Neural progenitor cell (in vitro differentiated cells): ENCODE results near the gene HCN1. TPM values are rescaled to one million over a fixed set of nuclear protein-coding genes. Genes with fewer than 3 reads are reported as not detected.

Experiments
- DNase-seq: peaks from one replicate; pipeline ENCODE4 v3.0.0-alpha.2; 2016; ENCODE audit warnings: low spot score
- H2AFZ ChIP-seq: fragments of 200-600 bp; sonication (generic); replicated peaks from 2 replicates; pipeline ENCODE4 v1.6.1; 2016; ENCODE audit warnings: antibody characterized with exemption
- H3F3A ChIP-seq: fragments of 200-600 bp; sonication (generic); 2 replicates; pipeline ENCODE4 v1.6.1; 2016; ENCODE audit warnings: antibody characterized with exemption, low read depth
- H3K27ac ChIP-seq: fragments of 200-600 bp; sonication (generic); 2 replicates; pipeline ENCODE4 v1.5.1; 2016; ENCODE audit warnings: mild to moderate bottlenecking
- H3K27me3 ChIP-seq: fragments of 200-600 bp; sonication (generic); 2 replicates; pipeline ENCODE4 v1.6.1; 2016; ENCODE audit warnings: mild to moderate bottlenecking, moderate library complexity
- H3K36me3 ChIP-seq: fragments of 200-600 bp; sonication (generic); 2 replicates; pipeline ENCODE4 v1.5.1; 2016
- H3K4me1 ChIP-seq: fragments of 200-600 bp; sonication (generic); 2 replicates; pipeline ENCODE4 v1.6.1; 2016; ENCODE audit warnings: mixed run types
- H3K4me2 ChIP-seq: fragments of 200-600 bp; sonication (generic); 2 replicates; pipeline ENCODE4 v1.6.1; 2016
- H3K4me3 ChIP-seq: fragments of 200-600 bp; sonication (generic); 2 replicates; pipeline ENCODE4 v1.5.1; 2016
- H3K79me2 ChIP-seq: fragments of 200-600 bp; sonication (generic); 2 replicates; pipeline ENCODE4 v1.6.1; 2016; ENCODE audit warnings: low read depth
- H3K9ac ChIP-seq: fragments of 200-600 bp; sonication (generic); 2 replicates; pipeline ENCODE4 v1.6.1; 2016
- H3K9me3 ChIP-seq: fragments of 200-600 bp; sonication (generic); 2 replicates; pipeline ENCODE4 v1.5.1; 2016; ENCODE audit warnings: low read depth
- H4K20me1 ChIP-seq: fragments of 200-600 bp; sonication (generic); 2 replicates; pipeline ENCODE4 v1.6.1; 2016; ENCODE audit warnings: low read depth
- H3K27ac Mint-ChIP-seq: 3 replicates; pipeline ENCODE4 v1.8.0; 2021; ENCODE audit warnings: mixed read lengths
- H3K27me3 Mint-ChIP-seq: 2 replicates; pipeline ENCODE4 v1.8.0; 2022; ENCODE audit warnings: low read depth, mild to moderate bottlenecking, inconsistent platforms, moderate library complexity, mixed read lengths; ENCODE audit not compliant: insufficient read depth
- H3K36me3 Mint-ChIP-seq: 3 replicates; pipeline ENCODE4 v1.8.0; 2021; ENCODE audit warnings: mixed read lengths
- H3K4me1 Mint-ChIP-seq: 3 replicates; pipeline ENCODE4 v1.8.0; 2021; ENCODE audit warnings: mixed read lengths
- H3K4me3 Mint-ChIP-seq: 3 replicates; pipeline ENCODE4 v1.8.0; 2021; ENCODE audit warnings: mild to moderate bottlenecking, moderate library complexity, mixed read lengths
- H3K9me3 Mint-ChIP-seq: 3 replicates; pipeline ENCODE4 v1.8.0; 2020; ENCODE audit warnings: mixed read lengths
- EZH2 ChIP-seq: fragments of 200-600 bp; sonication (generic); IDR thresholded peaks from 2 replicates; pipeline ENCODE4 v1.6.1; 2017; ENCODE audit warnings: antibody characterized with exemption, mild to moderate bottlenecking, moderate library complexity
- EZH2phosphoT487 ChIP-seq: fragments of 200-600 bp; sonication (generic); IDR thresholded peaks from 2 replicates; pipeline ENCODE4 v1.6.1; 2017; ENCODE audit warnings: antibody characterized with exemption
- total RNA-seq: library from RNA; depleted of rRNA; stranded (reverse); fragments of >200 nt; gene quantifications from 2 replicates; pipeline ENCODE4 v1.2.3, GENCODE V29; 2015; ENCODE audit warnings: low replicate concordance
- TF ChIP-seq, protein P1 (sequence below): fragments of 200-600 bp; sonication (generic); IDR thresholded peaks from 2 replicates; pipeline ENCODE4 v1.5.1; 2017; ENCODE audit warnings: antibody characterized with exemption, mild to moderate bottlenecking

Gene HCN1
- total RNA-seq, 1 donor from 2014 or later: not detected

DNA sequence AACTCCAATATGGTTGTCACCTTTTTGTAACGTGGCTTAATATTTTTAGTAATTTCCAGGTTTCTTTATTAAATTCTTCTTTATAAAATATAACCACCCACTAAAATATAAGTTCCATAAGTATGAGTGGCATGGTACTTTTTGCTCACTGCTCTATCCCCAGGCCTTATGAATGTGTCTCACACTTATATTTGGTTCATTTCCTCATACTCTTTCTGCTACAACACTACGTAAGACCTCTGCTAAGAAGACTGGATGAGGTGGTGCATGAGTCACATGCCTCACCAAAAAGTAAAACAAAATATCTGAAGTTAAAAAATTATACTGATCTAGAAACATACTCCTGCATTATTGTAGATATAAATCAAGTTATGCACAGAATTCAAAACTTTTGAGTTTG, 400.9 kb downstream of the HCN1 start:
- Histone ChIP-seq H3K27ac (no peak overlapping the region), H3K27me3 (no peaks in the 10 kb centered on the region), H3K4me2 (no peak overlapping the region), H3K79me2 (no peaks in the 10 kb centered on the region), H2AFZ (no peak overlapping the region), H3K9ac (no peak overlapping the region), H4K20me1 (no peaks in the 10 kb centered on the region), H3K36me3 (no peaks in the 10 kb centered on the region), H3F3A (no peaks in the 10 kb centered on the region), H3K4me1 (no peaks in the 10 kb centered on the region), H3K9me3 (no peaks in the 10 kb centered on the region), H3K4me3 (no peak overlapping the region)
- Mint-ChIP-seq H3K4me1 (no peaks in the 10 kb centered on the region), H3K9me3 (peaks cover 15% of the 10 kb centered on the region), H3K4me3 (no peak overlapping the region), H3K36me3 (no peaks in the 10 kb centered on the region), H3K27ac (no peak overlapping the region), H3K27me3 (peaks cover 2% of the 10 kb centered on the region)
- TF ChIP-seq, protein P1, sequence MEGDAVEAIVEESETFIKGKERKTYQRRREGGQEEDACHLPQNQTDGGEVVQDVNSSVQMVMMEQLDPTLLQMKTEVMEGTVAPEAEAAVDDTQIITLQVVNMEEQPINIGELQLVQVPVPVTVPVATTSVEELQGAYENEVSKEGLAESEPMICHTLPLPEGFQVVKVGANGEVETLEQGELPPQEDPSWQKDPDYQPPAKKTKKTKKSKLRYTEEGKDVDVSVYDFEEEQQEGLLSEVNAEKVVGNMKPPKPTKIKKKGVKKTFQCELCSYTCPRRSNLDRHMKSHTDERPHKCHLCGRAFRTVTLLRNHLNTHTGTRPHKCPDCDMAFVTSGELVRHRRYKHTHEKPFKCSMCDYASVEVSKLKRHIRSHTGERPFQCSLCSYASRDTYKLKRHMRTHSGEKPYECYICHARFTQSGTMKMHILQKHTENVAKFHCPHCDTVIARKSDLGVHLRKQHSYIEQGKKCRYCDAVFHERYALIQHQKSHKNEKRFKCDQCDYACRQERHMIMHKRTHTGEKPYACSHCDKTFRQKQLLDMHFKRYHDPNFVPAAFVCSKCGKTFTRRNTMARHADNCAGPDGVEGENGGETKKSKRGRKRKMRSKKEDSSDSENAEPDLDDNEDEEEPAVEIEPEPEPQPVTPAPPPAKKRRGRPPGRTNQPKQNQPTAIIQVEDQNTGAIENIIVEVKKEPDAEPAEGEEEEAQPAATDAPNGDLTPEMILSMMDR: no peak
- TF ChIP-seq EZH2phosphoT487: no peak
- no peak for TF ChIP-seq EZH2
- DNase-seq: no peak

- Histone ChIP-seq H4K20me1 (no peaks in the 10 kb centered on the region), H3K27me3 (no peaks in the 10 kb centered on the region), H3K4me3 (no peak overlapping the region), H3K4me2 (peak overlapping the region; percentile 55), H3K9me3 (no peaks in the 10 kb centered on the region), H3K36me3 (peaks cover 6% of the 10 kb centered on the region), H3F3A (peaks cover 12% of the 10 kb centered on the region), H3K27ac (peak overlapping the region; percentile 75), H3K4me1 (peaks cover 17% of the 10 kb centered on the region), H3K9ac (no peak overlapping the region), H2AFZ (no peak overlapping the region), H3K79me2 (no peaks in the 10 kb centered on the region)
- Mint-ChIP-seq H3K9me3 (peaks cover 9% of the 10 kb centered on the region), H3K4me1 (peaks cover 40% of the 10 kb centered on the region), H3K27ac (peak overlapping the region; percentile 98), H3K36me3 (peaks cover 4% of the 10 kb centered on the region), H3K27me3 (peaks cover 2% of the 10 kb centered on the region), H3K4me3 (peak overlapping the region; percentile 25)
- DNase-seq: peak; percentile 70
- no peak for TF ChIP-seq EZH2phosphoT487
- TF ChIP-seq EZH2: no peak
- TF ChIP-seq, protein P1: no peak
Measured at GRCh38 chr5:45288746-45289145, 407.4 kb downstream of the HCN1 start.

GRCh38 chr5:45284436-45284835, 411.7 kb downstream of the HCN1 start:
- H3K79me2 ChIP-seq: no peaks in the 10 kb centered on the region
- H3K27ac ChIP-seq: no peak overlapping the region
- H3K27ac Mint-ChIP-seq: peak overlapping the region; percentile 25
- H3K4me1 ChIP-seq: peaks cover 17% of the 10 kb centered on the region
- peaks cover 12% of the 10 kb centered on the region for H3F3A ChIP-seq
- TF ChIP-seq EZH2phosphoT487 (no peak), EZH2 (no peak)
- TF ChIP-seq, protein P1: no peak
- peaks cover 38% of the 10 kb centered on the region for H3K4me1 Mint-ChIP-seq
- peaks cover 3% of the 10 kb centered on the region for H3K36me3 ChIP-seq
- no peaks in the 10 kb centered on the region for H3K9me3 ChIP-seq
- peaks cover 8% of the 10 kb centered on the region for H3K36me3 Mint-ChIP-seq
- H3K4me3 Mint-ChIP-seq: no peak overlapping the region
- H4K20me1 ChIP-seq: no peaks in the 10 kb centered on the region
- no peaks in the 10 kb centered on the region for H3K27me3 ChIP-seq
- no peak overlapping the region for H3K4me3 ChIP-seq
- H3K9me3 Mint-ChIP-seq: peaks cover 13% of the 10 kb centered on the region
- no peaks in the 10 kb centered on the region for H3K27me3 Mint-ChIP-seq
- no peak overlapping the region for H2AFZ ChIP-seq
- no peak for DNase-seq
- no peak overlapping the region for H3K9ac ChIP-seq
- no peak overlapping the region for H3K4me2 ChIP-seq
